HG03159 (cell line): ENCODE results near the gene CACNG8.
"Not testable (repeated sequence)": the region's sequence is repeated elsewhere in the genome, so short reads cannot be mapped to it uniquely, and the experiment has no call there.

Experiments used
- ATAC-seq: cut with Tn5 transposase; IDR thresholded peaks from one replicate; pipeline ENCODE4 v1.9.1; 2021; ENCODE audit warnings: mild to moderate bottlenecking, moderate library complexity; ENCODE audit not compliant: unreplicated experiment

CACNG8 gene

GRCh38 chr19:54030895-54031586, 68.3 kb downstream of the CACNG8 start:
- ATAC-seq: no peak

GRCh38 chr19:54035215-54036178, 72.8 kb downstream of the CACNG8 start:
- no peak for ATAC-seq

- not testable (repeated sequence) for ATAC-seq
These were observed 73.8 kb downstream of the CACNG8 start for GRCh38 chr19:54036542-54036941.
